Neural cell (in vitro differentiated cells): ENCODE results near the gene CMAS. TPM values are rescaled to one million over a fixed set of nuclear protein-coding genes. Genes with fewer than 3 reads are reported as not detected.
A peak's percentile ranks its signal among the peaks of the same experiment; 100 is the strongest.

Experiments used
- H2AFZ ChIP-seq: fragments of 200-600, 300-800 bp; sonication (generic), shearing (Covaris generic); 2 replicates; pipeline ENCODE4 v1.6.0; 2014; ENCODE audit warnings: low read depth, mild to moderate bottlenecking, antibody characterized with exemption, low read length, moderate library complexity
- H3F3A ChIP-seq: fragments of 200-600 bp; shearing (Covaris generic); 2 replicates; pipeline ENCODE4 v1.6.1; 2016; ENCODE audit warnings: mild to moderate bottlenecking, moderate library complexity, mixed read lengths, antibody characterized with exemption, low read length; ENCODE audit not compliant: insufficient read depth, poor library complexity, severe bottlenecking
- H3K27ac ChIP-seq: fragments of 200-600, 300-800 bp; sonication (generic), shearing (Covaris generic); 2 replicates; pipeline ENCODE4 v1.5.1; 2014; ENCODE audit warnings: mild to moderate bottlenecking, low read length, moderate library complexity
- H3K27me3 ChIP-seq: fragments of 300-800, 200-600 bp; sonication (generic), shearing (Covaris generic); 2 replicates; pipeline ENCODE4 v1.6.0; 2014; ENCODE audit warnings: mild to moderate bottlenecking, low read depth, low read length, moderate library complexity; ENCODE audit not compliant: insufficient read depth
- H3K36me3 ChIP-seq: fragments of 300-800, 200-600 bp; sonication (generic), shearing (Covaris generic); 2 replicates; pipeline ENCODE4 v1.5.1; 2014; ENCODE audit warnings: mild to moderate bottlenecking, antibody characterized with exemption, low read length, moderate library complexity; ENCODE audit not compliant: insufficient read depth
- H3K4me2 ChIP-seq: fragments of 300-800, 200-600 bp; sonication (generic), shearing (Covaris generic); 2 replicates; pipeline ENCODE4 v1.6.0; 2014; ENCODE audit warnings: mild to moderate bottlenecking, low read length
- H3K4me3 ChIP-seq: fragments of 300-800, 200-600 bp; sonication (generic), shearing (Covaris generic); 2 replicates; pipeline ENCODE4 v1.5.1; 2014; ENCODE audit warnings: mild to moderate bottlenecking, low read length, moderate library complexity
- H3K79me2 ChIP-seq: fragments of 200-600 bp; shearing (Covaris generic); replicated peaks from 2 replicates; pipeline ENCODE4 v1.6.0; 2014; ENCODE audit warnings: mild to moderate bottlenecking, low read length, moderate library complexity; ENCODE audit not compliant: insufficient read depth
- H3K9ac ChIP-seq: fragments of 300-800, 200-600 bp; sonication (generic), shearing (Covaris generic); 2 replicates; pipeline ENCODE4 v1.6.1; 2016; ENCODE audit warnings: mild to moderate bottlenecking, low read length, mixed read lengths
- H3K9me2 ChIP-seq: fragments of 200-600 bp; shearing (Covaris generic); 2 replicates; pipeline ENCODE4 v1.6.1; 2016; ENCODE audit warnings: mild to moderate bottlenecking, low read length, mixed read lengths; ENCODE audit not compliant: insufficient read depth
- H3K9me3 ChIP-seq: fragments of 200-600, 300-800 bp; sonication (generic), shearing (Covaris generic); 2 replicates; pipeline ENCODE4 v1.6.1; 2016; ENCODE audit warnings: mild to moderate bottlenecking, mixed run types, low read length, moderate library complexity, mixed read lengths
- H4K20me1 ChIP-seq: fragments of 200-600 bp; shearing (Covaris generic); 2 replicates; pipeline ENCODE4 v1.6.1; 2016; ENCODE audit warnings: mild to moderate bottlenecking, mixed run types; ENCODE audit not compliant: insufficient read depth
- EP300 ChIP-seq: fragments of 450-650 bp; conservative IDR thresholded peaks from 2 replicates; pipeline ENCODE4 v1.6.1; 2014; ENCODE audit warnings: antibody characterized with exemption, mild to moderate bottlenecking, moderate library complexity; ENCODE audit not compliant: poor library complexity, severe bottlenecking
- EZH2 ChIP-seq: fragments of 200-600, 300-800 bp; shearing (Covaris generic), sonication (generic); IDR thresholded peaks from 2 replicates; pipeline ENCODE4 v1.6.1; 2014; ENCODE audit warnings: antibody characterized with exemption, low read length, borderline replicate concordance, mild to moderate bottlenecking; ENCODE audit not compliant: insufficient read depth, poor library complexity, severe bottlenecking
- MXI1 ChIP-seq: fragments of 450-650 bp; conservative IDR thresholded peaks from 2 replicates; pipeline ENCODE4 v1.6.1; 2014; ENCODE audit warnings: antibody characterized with exemption, mild to moderate bottlenecking; ENCODE audit not compliant: poor library complexity, severe bottlenecking
- POLR2AphosphoS5 ChIP-seq: IDR thresholded peaks from 2 replicates; pipeline ENCODE4 v1.6.1; 2012
- RAD21 ChIP-seq: fragments of 450-650 bp; conservative IDR thresholded peaks from 2 replicates; pipeline ENCODE4 v1.6.1; 2014; ENCODE audit warnings: antibody characterized with exemption, mild to moderate bottlenecking, moderate library complexity
- REST ChIP-seq: IDR thresholded peaks from 2 replicates; pipeline ENCODE4 v1.6.1; 2012; ENCODE audit warnings: borderline replicate concordance
- SMC3 ChIP-seq: fragments of 450-650 bp; conservative IDR thresholded peaks from 2 replicates; pipeline ENCODE4 v1.6.1; 2014; ENCODE audit warnings: antibody characterized with exemption, mild to moderate bottlenecking, moderate library complexity; ENCODE audit not compliant: poor library complexity
- TAF1 ChIP-seq: IDR thresholded peaks from 2 replicates; pipeline ENCODE4 v1.6.1; 2012; ENCODE audit warnings: low read depth
- polyA plus RNA-seq: library from polyadenylated mRNA; depleted of rRNA; stranded (reverse); fragments of >200 nt; gene quantifications from 2 replicates; pipeline ENCODE4 v1.2.3, GENCODE V29; 2014
- TF ChIP-seq, protein P1 (sequence below): fragments of 450-650 bp; IDR thresholded peaks from 2 replicates; pipeline ENCODE4 v1.5.1; 2014; ENCODE audit warnings: antibody characterized with exemption, mild to moderate bottlenecking, moderate library complexity; ENCODE audit not compliant: poor library complexity, severe bottlenecking

Gene CMAS
- polyA plus RNA-seq, 1 donor from 2014 or later: 85.2 TPM

DNA sequence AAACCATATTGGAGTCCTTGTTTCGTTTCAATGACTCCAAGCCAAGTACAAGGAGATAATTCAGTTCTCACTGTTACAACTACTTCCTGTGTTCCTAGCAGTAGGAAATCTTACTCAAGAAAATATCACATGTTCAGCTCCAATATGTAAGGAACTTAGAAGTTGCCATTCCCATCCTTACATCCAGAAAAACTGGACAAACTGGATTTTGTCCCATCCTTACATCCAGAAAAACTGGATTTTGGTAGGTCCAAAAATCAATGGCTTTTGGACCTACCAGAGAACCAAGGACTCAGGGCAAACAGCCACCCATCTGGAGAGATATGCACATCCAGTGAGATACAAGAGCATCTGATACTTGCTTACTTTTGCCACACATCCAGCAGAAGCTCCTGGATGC, 23.8 kb downstream of the CMAS start:
- Histone ChIP-seq H3K79me2 (no peaks in the 10 kb centered on the region), H3K4me2 (no peak overlapping the region), H3K9me3 (peaks cover 2% of the 10 kb centered on the region), H3K27me3 (no peaks in the 10 kb centered on the region), H2AFZ (no peak overlapping the region), H3K36me3 (peaks cover 5% of the 10 kb centered on the region), H4K20me1 (no peaks in the 10 kb centered on the region), H3K9ac (no peak overlapping the region), H3K27ac (no peak overlapping the region), H3F3A (no peaks in the 10 kb centered on the region), H3K4me3 (no peak overlapping the region), H3K9me2 (no peaks in the 10 kb centered on the region)
- no peak for TF ChIP-seq POLR2AphosphoS5

DNA sequence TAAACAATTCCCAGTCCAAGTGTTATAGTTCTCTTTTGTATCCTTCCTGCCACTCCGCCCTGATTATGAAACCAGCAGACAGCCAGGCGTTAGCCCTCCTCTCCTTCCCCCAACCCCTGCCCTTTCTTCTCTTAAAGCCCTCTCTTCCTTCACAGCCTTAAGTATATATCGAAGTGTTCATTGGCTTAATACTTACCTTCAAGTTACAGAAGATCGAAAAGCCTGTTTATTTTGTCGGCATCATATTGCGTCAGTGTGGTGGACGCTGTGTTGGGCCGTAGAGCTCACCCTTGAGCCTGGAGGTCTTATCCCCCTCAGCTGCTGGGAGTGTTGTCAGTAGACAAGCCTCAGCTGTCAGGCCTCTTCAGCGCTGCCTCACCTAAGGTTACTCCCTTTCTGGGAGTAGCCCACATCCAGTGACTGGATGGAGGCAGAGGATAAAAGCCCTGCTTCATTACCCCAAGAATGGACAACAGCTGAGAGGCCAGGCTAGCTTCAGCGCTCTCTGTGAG, 36.2 kb downstream of the CMAS start:
- no peaks in the 10 kb centered on the region for H3K27me3 ChIP-seq
- TF ChIP-seq RAD21 (no peak), EZH2 (no peak), REST (no peak), EP300 (no peak), TAF1 (no peak), POLR2AphosphoS5 (no peak), SMC3 (no peak)
- no peaks in the 10 kb centered on the region for H3K79me2 ChIP-seq
- no peak overlapping the region for H3K9ac ChIP-seq
- H3K36me3 ChIP-seq: no peaks in the 10 kb centered on the region
- no peak overlapping the region for H3K27ac ChIP-seq
- no peaks in the 10 kb centered on the region for H4K20me1 ChIP-seq
- H3K4me2 ChIP-seq: no peak overlapping the region
- H3K4me3 ChIP-seq: no peak overlapping the region
- H3K9me3 ChIP-seq: no peaks in the 10 kb centered on the region
- H3K9me2 ChIP-seq: no peaks in the 10 kb centered on the region
- H3F3A ChIP-seq: no peaks in the 10 kb centered on the region
- no peak overlapping the region for H2AFZ ChIP-seq

DNA sequence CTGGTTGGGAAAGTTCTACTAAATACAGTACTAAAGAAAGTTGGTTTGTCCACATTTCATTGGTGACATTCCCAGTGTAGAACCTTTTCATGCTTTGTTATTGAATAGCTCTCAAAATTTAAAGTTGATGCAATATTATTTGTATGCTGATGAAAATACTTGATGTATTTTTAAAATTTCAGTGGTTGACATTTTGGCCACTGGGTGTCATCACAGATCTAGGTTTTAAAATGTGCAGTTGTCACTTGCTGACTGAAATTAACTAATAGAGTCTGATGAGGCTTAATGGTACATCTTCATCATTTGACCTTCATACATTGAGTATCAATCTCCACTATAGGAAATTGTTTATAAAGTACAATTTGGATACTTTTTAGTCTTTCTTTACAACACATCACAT, 37.1 kb downstream of the CMAS start:
- H3K27ac ChIP-seq: no peak overlapping the region
- H3F3A ChIP-seq: no peaks in the 10 kb centered on the region
- H3K27me3 ChIP-seq: no peaks in the 10 kb centered on the region
- peak; percentile 89 for TF ChIP-seq RAD21
- TF ChIP-seq EZH2: no peak
- TF ChIP-seq REST: no peak
- TF ChIP-seq MXI1: no peak
- TF ChIP-seq, protein P1, sequence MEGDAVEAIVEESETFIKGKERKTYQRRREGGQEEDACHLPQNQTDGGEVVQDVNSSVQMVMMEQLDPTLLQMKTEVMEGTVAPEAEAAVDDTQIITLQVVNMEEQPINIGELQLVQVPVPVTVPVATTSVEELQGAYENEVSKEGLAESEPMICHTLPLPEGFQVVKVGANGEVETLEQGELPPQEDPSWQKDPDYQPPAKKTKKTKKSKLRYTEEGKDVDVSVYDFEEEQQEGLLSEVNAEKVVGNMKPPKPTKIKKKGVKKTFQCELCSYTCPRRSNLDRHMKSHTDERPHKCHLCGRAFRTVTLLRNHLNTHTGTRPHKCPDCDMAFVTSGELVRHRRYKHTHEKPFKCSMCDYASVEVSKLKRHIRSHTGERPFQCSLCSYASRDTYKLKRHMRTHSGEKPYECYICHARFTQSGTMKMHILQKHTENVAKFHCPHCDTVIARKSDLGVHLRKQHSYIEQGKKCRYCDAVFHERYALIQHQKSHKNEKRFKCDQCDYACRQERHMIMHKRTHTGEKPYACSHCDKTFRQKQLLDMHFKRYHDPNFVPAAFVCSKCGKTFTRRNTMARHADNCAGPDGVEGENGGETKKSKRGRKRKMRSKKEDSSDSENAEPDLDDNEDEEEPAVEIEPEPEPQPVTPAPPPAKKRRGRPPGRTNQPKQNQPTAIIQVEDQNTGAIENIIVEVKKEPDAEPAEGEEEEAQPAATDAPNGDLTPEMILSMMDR: peak; percentile 85
- no peak for TF ChIP-seq POLR2AphosphoS5
- peak; percentile 92 for TF ChIP-seq SMC3
- H3K79me2 ChIP-seq: no peaks in the 10 kb centered on the region
- no peaks in the 10 kb centered on the region for H4K20me1 ChIP-seq
- no peaks in the 10 kb centered on the region for H3K9me2 ChIP-seq
- H2AFZ ChIP-seq: no peak overlapping the region
- H3K9me3 ChIP-seq: no peaks in the 10 kb centered on the region
- no peak overlapping the region for H3K4me3 ChIP-seq
- no peak overlapping the region for H3K4me2 ChIP-seq
- H3K9ac ChIP-seq: no peak overlapping the region
- H3K36me3 ChIP-seq: no peaks in the 10 kb centered on the region
